SK-N-SH (cell line): ENCODE measurements around the gene UST. TPM values are rescaled to one million over a fixed set of nuclear protein-coding genes. Genes with fewer than 3 reads are reported as not detected.
A peak's percentile ranks its signal among the peaks of the same experiment; 100 is the strongest.

ENCODE experiments used
- CTCF ChIA-PET: fragments of 300-600, 350-600 bp; formaldehyde crosslinking; extraction: SDS; loops from one replicate; lab custom pipeline; 2021; lab: Yijun Ruan, JAX
- POLR2A ChIA-PET: fragments of 350-600 bp; sonication (Branson Sonifier 250); formaldehyde crosslinking; extraction: SDS; loops from one replicate; lab custom pipeline; 2020; ENCODE audit warnings: antibody characterized with exemption, inconsistent platforms; lab: Yijun Ruan, JAX
- DNase-seq: peaks from one replicate; pipeline ENCODE4 v3.0.0; 2012
- H2AFZ ChIP-seq: fragments of 200-600 bp; sonication (generic); 2 replicates; pipeline ENCODE4 v1.8.1; 2016; ENCODE audit warnings: antibody characterized with exemption, mild to moderate bottlenecking, low read depth
- H3F3A ChIP-seq: fragments of 200-600 bp; sonication (generic); replicated peaks from 2 replicates; pipeline ENCODE3; 2016; ENCODE audit warnings: antibody characterized with exemption, mild to moderate bottlenecking; ENCODE audit not compliant: insufficient read depth
- H3K27ac ChIP-seq, 2 experiments: fragments of 200-500 bp in 1 of 2; fragments of 200-600 bp in 1 of 2; sonication (Bioruptor generic) in 1 of 2; sonication (generic), shearing (Covaris generic) in 1 of 2; 2 replicates each; pipeline versions ENCODE4 v1.5.1 to v1.6.1; 2014 to 2016; ENCODE audit warnings: low read depth in 2 of 2, inconsistent platforms in 1 of 2, low read length in 1 of 2, mild to moderate bottlenecking in 1 of 2, mixed read lengths in 1 of 2
- H3K27me3 ChIP-seq: fragments of 200-600 bp; sonication (generic), shearing (Covaris generic); 2 replicates; pipeline ENCODE4 v1.6.1; 2016; ENCODE audit warnings: mixed run types; ENCODE audit not compliant: insufficient read depth
- H3K36me3 ChIP-seq, 2 experiments: fragments of 200-500 bp in 1 of 2; fragments of 200-600 bp in 1 of 2; sonication (Bioruptor generic) in 1 of 2; sonication (generic) in 1 of 2; replicated peaks in 1 of 2; 2 replicates each; pipeline versions ENCODE3 to v1.5.1; 2014 to 2016; ENCODE audit warnings: low read length in 1 of 2, mild to moderate bottlenecking in 1 of 2; ENCODE audit not compliant: insufficient read depth in 2 of 2, control insufficient read depth in 1 of 2
- H3K4me1 ChIP-seq, 2 experiments: fragments of 200-500 bp in 1 of 2; fragments of 200-600 bp in 1 of 2; sonication (Bioruptor generic) in 1 of 2; sonication (generic), shearing (Covaris generic) in 1 of 2; 2 replicates each; pipeline versions ENCODE4 v1.5.1 to v1.6.1; 2014 to 2016; ENCODE audit warnings: low read depth in 1 of 2, low read length in 1 of 2, mixed run types in 1 of 2; ENCODE audit not compliant: insufficient read depth in 2 of 2, control insufficient read depth in 1 of 2
- H3K4me2 ChIP-seq: fragments of 200-600 bp; sonication (generic), shearing (Covaris generic); 2 replicates; pipeline ENCODE4 v1.6.1; 2017; ENCODE audit warnings: mixed run types
- H3K4me3 ChIP-seq, 2 experiments: fragments of 200-500 bp in 1 of 2; fragments of 200-600 bp in 1 of 2; sonication (Bioruptor generic) in 1 of 2; sonication (generic), shearing (Covaris generic) in 1 of 2; 2 replicates each; pipeline versions ENCODE4 v1.5.1 to v1.8.1; 2014 to 2016; ENCODE audit warnings: low read depth in 2 of 2, inconsistent platforms in 1 of 2, low read length in 1 of 2, mild to moderate bottlenecking in 1 of 2, mixed read lengths in 1 of 2, moderate library complexity in 1 of 2
- H3K79me2 ChIP-seq: fragments of 200-600 bp; sonication (generic); 2 replicates; pipeline ENCODE4 v1.8.1; 2017; ENCODE audit warnings: mild to moderate bottlenecking; ENCODE audit not compliant: insufficient read depth
- H3K9ac ChIP-seq: fragments of 200-600 bp; sonication (generic); 2 replicates; pipeline ENCODE4 v1.6.1; 2017; ENCODE audit warnings: mixed run types
- H3K9me2 ChIP-seq: fragments of 200-600 bp; sonication (generic); 2 replicates; pipeline ENCODE4 v1.6.1; 2017; ENCODE audit warnings: mixed run types
- H3K9me3 ChIP-seq: fragments of 200-600 bp; sonication (generic); 2 replicates; pipeline ENCODE4 v1.6.1; 2017; ENCODE audit warnings: mixed run types, mild to moderate bottlenecking, moderate library complexity
- H4K20me1 ChIP-seq: fragments of 200-600 bp; sonication (generic); 2 replicates; pipeline ENCODE4 v1.6.1; 2017; ENCODE audit warnings: mild to moderate bottlenecking, mixed run types; ENCODE audit not compliant: insufficient read depth
- CHD2 ChIP-seq: fragments of 150-350 bp; IDR thresholded peaks from 2 replicates; pipeline ENCODE4 v1.6.1; 2018; ENCODE audit warnings: low read length; ENCODE audit not compliant: partially characterized antibody
- ELF1 ChIP-seq: IDR thresholded peaks from 2 replicates; pipeline ENCODE4 v1.4.0; 2012
- FOSL2 ChIP-seq: IDR thresholded peaks from 2 replicates; pipeline ENCODE4 v1.4.0; 2012; ENCODE audit warnings: low read depth, mild to moderate bottlenecking, moderate library complexity, borderline replicate concordance
- FOXJ3 ChIP-seq: sonication (generic); formaldehyde crosslinking; IDR thresholded peaks from 2 replicates; pipeline ENCODE4 v1.5.1; 2020; ENCODE audit warnings: mild to moderate bottlenecking, missing genetic modification reagents
- FOXM1 ChIP-seq: IDR thresholded peaks from 2 replicates; pipeline ENCODE4 v1.4.0; 2012; ENCODE audit warnings: low read depth, mild to moderate bottlenecking
- GATA2 ChIP-seq: sonication (generic); formaldehyde crosslinking; IDR thresholded peaks from 2 replicates; pipeline ENCODE4 v1.5.0; 2020; ENCODE audit warnings: mild to moderate bottlenecking, missing genetic modification reagents
- MEF2A ChIP-seq: IDR thresholded peaks from 2 replicates; pipeline ENCODE4 v1.4.0; 2012; ENCODE audit warnings: low read depth, borderline replicate concordance
- NFIC ChIP-seq: IDR thresholded peaks from 2 replicates; pipeline ENCODE4 v1.4.0; 2012; ENCODE audit warnings: borderline replicate concordance
- NRF1 ChIP-seq: IDR thresholded peaks from 2 replicates; pipeline ENCODE4 v1.6.1; 2012; ENCODE audit warnings: low read depth, mild to moderate bottlenecking, low read length
- RAD21 ChIP-seq: IDR thresholded peaks from 2 replicates; pipeline ENCODE4 v1.6.1; 2012; ENCODE audit warnings: mild to moderate bottlenecking, low read length
- RXRA ChIP-seq: IDR thresholded peaks from 2 replicates; pipeline ENCODE4 v1.4.0; 2012; ENCODE audit warnings: low read depth, mild to moderate bottlenecking, borderline replicate concordance
- SMC3 ChIP-seq: IDR thresholded peaks from 2 replicates; pipeline ENCODE4 v1.6.1; 2012; ENCODE audit warnings: low read depth, low read length, improper control_type of control experiment
- TAF1 ChIP-seq: IDR thresholded peaks from 2 replicates; pipeline ENCODE4 v1.6.1; 2012; ENCODE audit warnings: low read depth, mild to moderate bottlenecking, low read length, moderate library complexity, borderline replicate concordance
- TCF12 ChIP-seq: IDR thresholded peaks from 2 replicates; pipeline ENCODE4 v1.4.0; 2012
- WGBS: methylation state at CpG from one replicate; pipeline ENCODE4 v1.1.6; 2017; ENCODE audit warnings: low lambda C conversion rate; 5-methylcytosine and 5-hydroxymethylcytosine counted together
- polyA plus RNA-seq, 3 experiments: library from polyadenylated mRNA; depleted of rRNA; stranded (reverse); fragments of >200 nt; gene quantifications; 2 replicates each; pipeline ENCODE4 v1.2.3, GENCODE V29; 2012
- TF ChIP-seq, protein P1 (sequence below): IDR thresholded peaks from 2 replicates; pipeline ENCODE4; 2012
- TF ChIP-seq, protein P2 (sequence below): IDR thresholded peaks from 2 replicates; pipeline ENCODE4 v1.6.1; 2012; ENCODE audit warnings: mild to moderate bottlenecking, low read depth, low read length, moderate library complexity
- TF ChIP-seq, protein P3 (sequence below): IDR thresholded peaks from 2 replicates; pipeline ENCODE4 v1.4.0; 2012; ENCODE audit warnings: low read depth
- TF ChIP-seq, protein P4 (sequence below): fragments of 200-600 bp; sonication (generic); IDR thresholded peaks from 2 replicates; pipeline ENCODE4 v1.6.1; 2017; ENCODE audit warnings: antibody characterized with exemption, mild to moderate bottlenecking, moderate library complexity
- TF ChIP-seq, protein P5 (sequence below): fragments of 150-350 bp; IDR thresholded peaks from 2 replicates; pipeline ENCODE4 v1.6.1; 2016; ENCODE audit warnings: mild to moderate bottlenecking, low read depth, low read length

UST gene
- polyA plus RNA-seq, 1 of the 3 experiments (the other 2 are of a cell fraction), result 1.7 TPM

DNA sequence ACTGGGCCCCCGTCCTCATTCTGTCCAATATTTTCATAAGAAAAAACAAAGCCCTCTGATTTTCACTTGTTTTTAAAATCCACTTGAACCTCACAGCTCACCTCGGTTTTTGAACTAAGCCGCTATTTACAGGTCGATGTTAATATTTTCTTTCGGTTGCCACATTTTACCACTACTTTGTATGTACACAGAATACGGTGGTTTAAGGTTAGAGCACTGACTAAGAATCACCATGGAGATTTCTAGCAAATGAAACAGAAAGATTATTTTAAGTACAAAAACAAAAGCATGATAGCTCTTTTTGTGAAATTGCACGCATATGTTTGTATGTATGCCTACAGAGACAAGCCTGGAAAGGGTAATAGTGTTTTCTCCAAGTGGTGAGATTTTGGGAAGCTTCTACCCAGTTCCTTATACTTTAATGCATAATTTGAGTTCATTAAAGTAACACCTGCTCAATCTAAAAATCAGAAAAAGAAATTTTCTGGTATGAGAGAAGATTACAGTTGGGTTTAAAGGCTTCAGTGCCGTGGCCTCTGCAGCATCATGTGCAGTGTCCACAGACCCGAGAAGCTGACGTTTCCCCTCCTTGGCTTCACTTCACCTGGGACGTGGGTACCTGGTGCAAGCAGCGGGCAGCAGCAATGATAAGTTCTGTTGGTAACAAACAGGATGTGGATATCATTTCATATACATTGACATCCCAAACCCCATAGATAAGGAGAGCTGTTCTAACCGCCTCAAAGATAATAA, 144.0 kb downstream of the UST start:
- H3F3A ChIP-seq, result peaks cover 13% of the 10 kb centered on the region
- no peak overlapping the region for H3K9ac ChIP-seq
- H2AFZ ChIP-seq, result no peak overlapping the region
- 42% methylated on average over 13 of the region's 13 CpGs for WGBS
- no peak for DNase-seq
- H3K4me1 ChIP-seq, result peaks cover 1 to 15% of the 10 kb centered on the region in 2 experiments
- H4K20me1 ChIP-seq, result no peaks in the 10 kb centered on the region
- peak overlapping the region; percentile 46 to 53; a peak in 2 of 4 replicates for H3K27ac ChIP-seq
- H3K9me2 ChIP-seq, result no peaks in the 10 kb centered on the region
- H3K79me2 ChIP-seq, result no peaks in the 10 kb centered on the region
- H3K4me2 ChIP-seq, result no peak overlapping the region
- no peak overlapping the region for H3K4me3 ChIP-seq
- TF ChIP-seq NFIC, result no peak
- no peak for TF ChIP-seq MEF2A
- TF ChIP-seq RXRA, result no peak
- TF ChIP-seq GATA2, result no peak
- TF ChIP-seq FOXJ3, result no peak
- TF ChIP-seq TAF1, result no peak
- TF ChIP-seq, protein P1, sequence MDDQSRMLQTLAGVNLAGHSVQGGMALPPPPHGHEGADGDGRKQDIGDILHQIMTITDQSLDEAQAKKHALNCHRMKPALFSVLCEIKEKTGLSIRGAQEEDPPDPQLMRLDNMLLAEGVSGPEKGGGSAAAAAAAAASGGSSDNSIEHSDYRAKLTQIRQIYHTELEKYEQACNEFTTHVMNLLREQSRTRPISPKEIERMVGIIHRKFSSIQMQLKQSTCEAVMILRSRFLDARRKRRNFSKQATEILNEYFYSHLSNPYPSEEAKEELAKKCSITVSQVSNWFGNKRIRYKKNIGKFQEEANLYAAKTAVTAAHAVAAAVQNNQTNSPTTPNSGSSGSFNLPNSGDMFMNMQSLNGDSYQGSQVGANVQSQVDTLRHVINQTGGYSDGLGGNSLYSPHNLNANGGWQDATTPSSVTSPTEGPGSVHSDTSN, result no peak
- TF ChIP-seq FOSL2, result no peak
- POLR2A ChIA-PET, result no interaction called here
- CTCF ChIA-PET, result interaction anchor here (1.8 kb wide), 1 partner anchor 10 kb away, joined by 4 read pairs; no protein-coding TSS in a partner anchor
- no peaks in the 10 kb centered on the region for H3K9me3 ChIP-seq
- H3K36me3 ChIP-seq, result no peaks in the 10 kb centered on the region
- H3K27me3 ChIP-seq, result no peaks in the 10 kb centered on the region

DNA sequence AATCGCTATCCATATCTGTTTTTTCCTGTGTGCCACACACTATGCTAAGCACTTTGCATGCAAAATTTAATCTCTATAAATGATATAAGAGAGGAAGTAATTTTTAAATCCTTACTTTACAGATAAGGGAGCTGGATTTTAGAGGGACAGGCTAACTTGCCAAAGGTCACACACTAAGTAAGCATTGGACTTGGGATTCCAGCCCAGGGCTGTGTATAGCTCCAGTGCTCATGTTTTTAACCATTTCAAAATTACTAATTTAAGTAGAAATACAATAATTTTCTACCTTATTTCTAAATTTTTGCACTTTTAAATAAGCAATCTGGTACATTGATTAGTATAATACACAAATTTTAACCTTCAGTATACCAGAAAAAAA, 144.6 kb downstream of the UST start:
- ChIA-PET POLR2A (no interaction called here), CTCF (interaction anchor here (0.7 to 1.8 kb wide), 2 partner anchors 10 to 156 kb away, joined by 3 to 4 read pairs; no protein-coding TSS in a partner anchor)
- WGBS, result 47% methylated on average over 1 of the region's 1 CpG
- Histone ChIP-seq H3K27me3 (no peaks in the 10 kb centered on the region), H3K9me3 (no peaks in the 10 kb centered on the region), H3K4me2 (no peak overlapping the region), H3K4me3 (no peak overlapping the region), H3F3A (peaks cover 7% of the 10 kb centered on the region), H2AFZ (no peak overlapping the region), H3K9me2 (no peaks in the 10 kb centered on the region), H3K4me1 (peaks cover 0 to 10% of the 10 kb centered on the region in 2 experiments; a peak in 3 of 4 replicates), H4K20me1 (no peaks in the 10 kb centered on the region), H3K9ac (no peak overlapping the region), H3K36me3 (no peaks in the 10 kb centered on the region), H3K79me2 (no peaks in the 10 kb centered on the region), H3K27ac (no peak overlapping the region)
- no peak for DNase-seq
- no peak for TF ChIP-seq CHD2
- TF ChIP-seq, protein P2, sequence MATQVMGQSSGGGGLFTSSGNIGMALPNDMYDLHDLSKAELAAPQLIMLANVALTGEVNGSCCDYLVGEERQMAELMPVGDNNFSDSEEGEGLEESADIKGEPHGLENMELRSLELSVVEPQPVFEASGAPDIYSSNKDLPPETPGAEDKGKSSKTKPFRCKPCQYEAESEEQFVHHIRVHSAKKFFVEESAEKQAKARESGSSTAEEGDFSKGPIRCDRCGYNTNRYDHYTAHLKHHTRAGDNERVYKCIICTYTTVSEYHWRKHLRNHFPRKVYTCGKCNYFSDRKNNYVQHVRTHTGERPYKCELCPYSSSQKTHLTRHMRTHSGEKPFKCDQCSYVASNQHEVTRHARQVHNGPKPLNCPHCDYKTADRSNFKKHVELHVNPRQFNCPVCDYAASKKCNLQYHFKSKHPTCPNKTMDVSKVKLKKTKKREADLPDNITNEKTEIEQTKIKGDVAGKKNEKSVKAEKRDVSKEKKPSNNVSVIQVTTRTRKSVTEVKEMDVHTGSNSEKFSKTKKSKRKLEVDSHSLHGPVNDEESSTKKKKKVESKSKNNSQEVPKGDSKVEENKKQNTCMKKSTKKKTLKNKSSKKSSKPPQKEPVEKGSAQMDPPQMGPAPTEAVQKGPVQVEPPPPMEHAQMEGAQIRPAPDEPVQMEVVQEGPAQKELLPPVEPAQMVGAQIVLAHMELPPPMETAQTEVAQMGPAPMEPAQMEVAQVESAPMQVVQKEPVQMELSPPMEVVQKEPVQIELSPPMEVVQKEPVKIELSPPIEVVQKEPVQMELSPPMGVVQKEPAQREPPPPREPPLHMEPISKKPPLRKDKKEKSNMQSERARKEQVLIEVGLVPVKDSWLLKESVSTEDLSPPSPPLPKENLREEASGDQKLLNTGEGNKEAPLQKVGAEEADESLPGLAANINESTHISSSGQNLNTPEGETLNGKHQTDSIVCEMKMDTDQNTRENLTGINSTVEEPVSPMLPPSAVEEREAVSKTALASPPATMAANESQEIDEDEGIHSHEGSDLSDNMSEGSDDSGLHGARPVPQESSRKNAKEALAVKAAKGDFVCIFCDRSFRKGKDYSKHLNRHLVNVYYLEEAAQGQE, result no peak
- no peak for TF ChIP-seq FOSL2
- no peak for TF ChIP-seq FOXM1
- TF ChIP-seq SMC3, result no peak
- TF ChIP-seq NRF1, result no peak
- no peak for TF ChIP-seq RAD21
- TF ChIP-seq, protein P3, sequence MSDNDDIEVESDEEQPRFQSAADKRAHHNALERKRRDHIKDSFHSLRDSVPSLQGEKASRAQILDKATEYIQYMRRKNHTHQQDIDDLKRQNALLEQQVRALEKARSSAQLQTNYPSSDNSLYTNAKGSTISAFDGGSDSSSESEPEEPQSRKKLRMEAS, result no peak
- no peak for TF ChIP-seq GATA2
- no peak for TF ChIP-seq ELF1
- no peak for TF ChIP-seq FOXJ3
- TF ChIP-seq, protein P4, sequence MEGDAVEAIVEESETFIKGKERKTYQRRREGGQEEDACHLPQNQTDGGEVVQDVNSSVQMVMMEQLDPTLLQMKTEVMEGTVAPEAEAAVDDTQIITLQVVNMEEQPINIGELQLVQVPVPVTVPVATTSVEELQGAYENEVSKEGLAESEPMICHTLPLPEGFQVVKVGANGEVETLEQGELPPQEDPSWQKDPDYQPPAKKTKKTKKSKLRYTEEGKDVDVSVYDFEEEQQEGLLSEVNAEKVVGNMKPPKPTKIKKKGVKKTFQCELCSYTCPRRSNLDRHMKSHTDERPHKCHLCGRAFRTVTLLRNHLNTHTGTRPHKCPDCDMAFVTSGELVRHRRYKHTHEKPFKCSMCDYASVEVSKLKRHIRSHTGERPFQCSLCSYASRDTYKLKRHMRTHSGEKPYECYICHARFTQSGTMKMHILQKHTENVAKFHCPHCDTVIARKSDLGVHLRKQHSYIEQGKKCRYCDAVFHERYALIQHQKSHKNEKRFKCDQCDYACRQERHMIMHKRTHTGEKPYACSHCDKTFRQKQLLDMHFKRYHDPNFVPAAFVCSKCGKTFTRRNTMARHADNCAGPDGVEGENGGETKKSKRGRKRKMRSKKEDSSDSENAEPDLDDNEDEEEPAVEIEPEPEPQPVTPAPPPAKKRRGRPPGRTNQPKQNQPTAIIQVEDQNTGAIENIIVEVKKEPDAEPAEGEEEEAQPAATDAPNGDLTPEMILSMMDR, result no peak
- TF ChIP-seq TCF12, result no peak
- no peak for TF ChIP-seq TAF1
- TF ChIP-seq, protein P5, sequence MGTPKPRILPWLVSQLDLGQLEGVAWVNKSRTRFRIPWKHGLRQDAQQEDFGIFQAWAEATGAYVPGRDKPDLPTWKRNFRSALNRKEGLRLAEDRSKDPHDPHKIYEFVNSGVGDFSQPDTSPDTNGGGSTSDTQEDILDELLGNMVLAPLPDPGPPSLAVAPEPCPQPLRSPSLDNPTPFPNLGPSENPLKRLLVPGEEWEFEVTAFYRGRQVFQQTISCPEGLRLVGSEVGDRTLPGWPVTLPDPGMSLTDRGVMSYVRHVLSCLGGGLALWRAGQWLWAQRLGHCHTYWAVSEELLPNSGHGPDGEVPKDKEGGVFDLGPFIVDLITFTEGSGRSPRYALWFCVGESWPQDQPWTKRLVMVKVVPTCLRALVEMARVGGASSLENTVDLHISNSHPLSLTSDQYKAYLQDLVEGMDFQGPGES, result no peak
